ENCODE measurements around the gene B3GNT7.

The B3GNT7 gene

GRCh38 chr2:231353469-231353868 lies 42.0 kb upstream of the B3GNT7 start:
- no peak for TF ChIP-seq ZBTB1 (tag by site-specific recombination; IDR thresholded peaks at IDR 0.05)
- TF ChIP-seq ZNF391 (tag by site-specific recombination; IDR thresholded peaks at IDR 0.05; ENCODE audit: borderline replicate concordance, low read depth): no peak
- TF ChIP-seq ZNF580 (tag by site-specific recombination; IDR thresholded peaks at IDR 0.05): no peak
- TF ChIP-seq ZNF501 (tag by site-specific recombination; IDR thresholded peaks at IDR 0.05): no peak
- no peak for TF ChIP-seq ZNF768 (tag by site-specific recombination; IDR thresholded peaks at IDR 0.05)
- H3K9me3 ChIP-seq (ENCODE audit: control insufficient read depth, insufficient read depth, low read depth, low read length): no peaks in the 10 kb centered on the region
- no peaks in the 10 kb centered on the region for H3K4me1 ChIP-seq (ENCODE audit: control insufficient read depth, insufficient read depth, low read length)
- POLR2A ChIA-PET: no interaction called here
- H3K36me3 ChIP-seq (ENCODE audit: control insufficient read depth in 2 of 2, insufficient read depth in 1 of 2, low read length in 2 of 2): no peaks in the 10 kb centered on the region
- CTCF ChIA-PET: no interaction called here
- H3K27ac ChIP-seq (ENCODE audit: extremely low read depth, low read depth, low read length): no peak overlapping the region
- no peak overlapping the region for H3K4me3 ChIP-seq (ENCODE audit: low read depth, low read length)

- no peaks in the 10 kb centered on the region for H3K9me3 ChIP-seq (ENCODE audit: control insufficient read depth, insufficient read depth, low read depth, low read length)
- no peaks in the 10 kb centered on the region for H3K4me1 ChIP-seq (ENCODE audit: control insufficient read depth, insufficient read depth, low read length)
- H3K27ac ChIP-seq (ENCODE audit: extremely low read depth, low read depth, low read length): no peak overlapping the region
- ChIA-PET CTCF (interaction anchor here (0.7 kb wide), 1 partner anchor 50 kb away, joined by 3 read pairs; no protein-coding TSS in a partner anchor), POLR2A (no interaction called here)
- H3K4me3 ChIP-seq (ENCODE audit: low read depth, low read length): no peak overlapping the region
- H3K36me3 ChIP-seq (ENCODE audit: control insufficient read depth in 2 of 2, insufficient read depth in 1 of 2, low read length in 2 of 2): peaks cover 0 to under 1% of the 10 kb centered on the region in 2 experiments; a peak in 1 of 3 replicates
- TF ChIP-seq ZSCAN30 (tag by site-specific recombination; IDR thresholded peaks at IDR 0.05) (no peak), ZNF645 (tag by site-specific recombination; IDR thresholded peaks at IDR 0.05) (no peak), ZNF169 (tag by site-specific recombination; IDR thresholded peaks at IDR 0.05) (no peak), ZNF585B (tag by site-specific recombination; IDR thresholded peaks at IDR 0.05) (no peak), ZBTB11 (tag by site-specific recombination; conservative IDR thresholded peaks at IDR 0.05; ENCODE audit: low read depth) (no peak), PRDM1 (tag by site-specific recombination; IDR thresholded peaks at IDR 0.05) (no peak), ZFP41 (tag by site-specific recombination; IDR thresholded peaks at IDR 0.05; ENCODE audit: borderline replicate concordance) (no peak), ZNF280C (tag by site-specific recombination; IDR thresholded peaks at IDR 0.05) (no peak), PRDM2 (tag by site-specific recombination; IDR thresholded peaks at IDR 0.05; ENCODE audit: borderline replicate concordance) (no peak), ZNF202 (tag by site-specific recombination; IDR thresholded peaks at IDR 0.05; ENCODE audit: borderline replicate concordance) (no peak), SCRT1 (tag by site-specific recombination; IDR thresholded peaks at IDR 0.05; ENCODE audit: borderline replicate concordance) (no peak), ZNF354C (tag by site-specific recombination; IDR thresholded peaks at IDR 0.05; ENCODE audit: borderline replicate concordance, low read depth) (no peak), ZNF223 (tag by site-specific recombination; IDR thresholded peaks at IDR 0.05) (no peak), SETDB1 (IDR thresholded peaks at IDR 0.05; ENCODE audit: insufficient read length, low read length) (no peak), ZNF16 (tag by site-specific recombination; IDR thresholded peaks at IDR 0.05; ENCODE audit: low read depth) (no peak)
Observed at GRCh38 chr2:231355508-231356465, 39.7 kb upstream of the B3GNT7 start.

Measured in HEK293 (cell line).